ENCODE measurements around the gene GLYATL1B.
"Not testable (repeated sequence)": the region's sequence is repeated elsewhere in the genome, so short reads cannot be mapped to it uniquely, and the experiment has no call there.

Gene GLYATL1B

GRCh38 chr11:59078435-59078834 lies 7.7 kb upstream of the GLYATL1B start:
- Histone ChIP-seq H3K27ac (ENCODE audit: insufficient read depth in 1 of 2, low read depth in 1 of 2, low read length in 2 of 2, poor library complexity in 1 of 2, severe bottlenecking in 2 of 2) (no peak overlapping the region), H3K4me3 (ENCODE audit: control insufficient read depth in 1 of 7, extremely low read depth in 1 of 7, insufficient read depth in 4 of 7, low read depth in 2 of 7, low read length in 6 of 7) (no peak overlapping the region), H3K4me1 (ENCODE audit: control extremely low read depth in 1 of 4, control insufficient read depth in 4 of 4, insufficient read depth in 4 of 4, low read length in 3 of 4) (peaks cover 10 to 34% (median 18%) of the 10 kb centered on the region in 4 experiments), H3K27me3 (replicated peaks in 2 of 5; ENCODE audit: control insufficient read depth in 4 of 5, insufficient read depth in 5 of 5, low read length in 4 of 5) (peaks cover 0 to 2% (median 0%) of the 10 kb centered on the region in 5 experiments), H3K9me3 (ENCODE audit: control extremely low read depth in 1 of 5, control insufficient read depth in 4 of 5, insufficient read depth in 2 of 5, low read depth in 1 of 5, low read length in 4 of 5) (peaks cover 0 to 1% (median 0%) of the 10 kb centered on the region in 5 experiments), H3K36me3 (ENCODE audit: control insufficient read depth in 4 of 4, insufficient read depth in 4 of 4, low read length in 3 of 4) (no peaks in the 10 kb centered on the region)
- peak in 2 of 3 donors; percentile 33 to 49 for DNase-seq
- POLR2A ChIA-PET, result no interaction called here
- WGBS (ENCODE audit: insufficient coverage), result 44% methylated on average over 2 of the region's 2 CpGs
- CTCF ChIA-PET, result no interaction called here

GRCh38 chr11:59079086-59079485 lies 7.0 kb upstream of the GLYATL1B start:
- H3K27ac ChIP-seq (ENCODE audit: insufficient read depth in 1 of 2, low read depth in 1 of 2, low read length in 2 of 2, poor library complexity in 1 of 2, severe bottlenecking in 2 of 2), result no peak overlapping the region
- POLR2A ChIA-PET, result no interaction called here
- H3K9me3 ChIP-seq (ENCODE audit: control extremely low read depth in 1 of 5, control insufficient read depth in 4 of 5, insufficient read depth in 2 of 5, low read depth in 1 of 5, low read length in 4 of 5), result no peaks in the 10 kb centered on the region
- CTCF ChIA-PET, result no interaction called here
- H3K4me3 ChIP-seq (ENCODE audit: control insufficient read depth in 1 of 7, extremely low read depth in 1 of 7, insufficient read depth in 4 of 7, low read depth in 2 of 7, low read length in 6 of 7), result no peak overlapping the region
- peaks cover 0 to 2% (median 0%) of the 10 kb centered on the region in 5 experiments for H3K27me3 ChIP-seq (replicated peaks in 2 of 5; ENCODE audit: control insufficient read depth in 4 of 5, insufficient read depth in 5 of 5, low read length in 4 of 5)
- WGBS (ENCODE audit: insufficient coverage), result 83% methylated on average over 1 of the region's 1 CpG
- peaks cover 10 to 34% (median 18%) of the 10 kb centered on the region in 4 experiments for H3K4me1 ChIP-seq (ENCODE audit: control extremely low read depth in 1 of 4, control insufficient read depth in 4 of 4, insufficient read depth in 4 of 4, low read length in 3 of 4)
- H3K36me3 ChIP-seq (ENCODE audit: control insufficient read depth in 4 of 4, insufficient read depth in 4 of 4, low read length in 3 of 4), result no peaks in the 10 kb centered on the region
- no peak for DNase-seq

- CTCF ChIA-PET, result interaction anchor here (1.3 kb wide), 1 partner anchor 55 kb away, joined by 4 read pairs; no protein-coding TSS in a partner anchor
- WGBS (ENCODE audit: insufficient coverage), result 100% methylated on average over 1 of the region's 2 CpGs
- H3K4me3 ChIP-seq (ENCODE audit: control insufficient read depth in 1 of 7, extremely low read depth in 1 of 7, insufficient read depth in 4 of 7, low read depth in 2 of 7, low read length in 6 of 7); DNase-seq; H3K27me3 ChIP-seq (replicated peaks in 2 of 5; ENCODE audit: control insufficient read depth in 4 of 5, insufficient read depth in 5 of 5, low read length in 4 of 5); H3K9me3 ChIP-seq (ENCODE audit: control extremely low read depth in 1 of 5, control insufficient read depth in 4 of 5, insufficient read depth in 2 of 5, low read depth in 1 of 5, low read length in 4 of 5); H3K36me3 ChIP-seq (ENCODE audit: control insufficient read depth in 4 of 4, insufficient read depth in 4 of 4, low read length in 3 of 4); POLR2A ChIA-PET; H3K27ac ChIP-seq (ENCODE audit: insufficient read depth in 1 of 2, low read depth in 1 of 2, low read length in 2 of 2, poor library complexity in 1 of 2, severe bottlenecking in 2 of 2): not testable (repeated sequence)
- H3K4me1 ChIP-seq (ENCODE audit: control extremely low read depth in 1 of 4, control insufficient read depth in 4 of 4, insufficient read depth in 4 of 4, low read length in 3 of 4), result peaks cover 10 to 34% (median 18%) of the 10 kb centered on the region in 4 experiments
These were observed 5.7 kb upstream of the GLYATL1B start for GRCh38 chr11:59080421-59080820.

DNA sequence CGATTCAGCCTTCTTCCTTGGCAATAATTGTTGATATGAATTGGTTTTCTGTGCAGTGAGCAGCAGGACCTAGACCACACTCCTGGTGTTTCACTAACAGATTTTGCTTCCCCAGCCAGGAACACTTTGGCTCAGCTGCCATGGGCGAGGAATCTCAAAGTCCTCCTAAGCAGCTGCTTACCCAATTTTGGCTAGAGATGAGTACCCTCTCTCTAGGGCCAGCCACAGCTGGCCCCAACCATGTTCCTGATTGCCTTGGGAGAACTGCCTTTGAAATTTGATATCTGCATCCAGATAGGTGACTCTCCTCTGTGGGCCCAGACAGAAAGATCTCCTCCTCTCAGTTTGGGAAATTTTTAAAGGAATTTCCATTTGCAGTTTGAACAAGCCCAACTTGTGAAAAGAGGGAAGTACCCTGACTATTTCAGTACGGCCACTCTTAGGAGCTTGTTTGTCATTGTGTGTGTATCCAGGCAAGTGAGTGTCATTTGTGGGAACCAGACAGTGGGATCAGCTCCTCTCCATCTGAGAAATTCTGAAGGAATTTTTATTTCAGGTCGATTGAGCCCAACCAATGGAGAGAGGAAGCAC lies 4.6 kb upstream of the GLYATL1B start:
- DNase-seq, result not testable (repeated sequence)
- WGBS (ENCODE audit: insufficient coverage), result no CpG with 5 or more reads among the region's 4 CpGs
- CTCF ChIA-PET, result interaction anchor here (1.6 kb wide), 1 partner anchor 55 kb away, joined by 5 read pairs; no protein-coding TSS in a partner anchor

GRCh38 chr11:59088162-59088561 lies 2.1 kb downstream of the GLYATL1B start:
- 100% methylated on average over 1 of the region's 4 CpGs for WGBS (ENCODE audit: insufficient coverage)
- ChIA-PET POLR2A (no interaction called here), CTCF (interaction anchor here (1.0 to 1.2 kb wide), 2 partner anchors 30 to 48 kb away, joined by 3 to 5 read pairs; no protein-coding TSS in a partner anchor)
- no peak overlapping the region for H3K27ac ChIP-seq (ENCODE audit: insufficient read depth in 1 of 2, low read depth in 1 of 2, low read length in 2 of 2, poor library complexity in 1 of 2, severe bottlenecking in 2 of 2)
- peaks cover 0 to under 1% (median 0%) of the 10 kb centered on the region in 5 experiments for H3K27me3 ChIP-seq (replicated peaks in 2 of 5; ENCODE audit: control insufficient read depth in 4 of 5, insufficient read depth in 5 of 5, low read length in 4 of 5)
- H3K9me3 ChIP-seq (ENCODE audit: control extremely low read depth in 1 of 5, control insufficient read depth in 4 of 5, insufficient read depth in 2 of 5, low read depth in 1 of 5, low read length in 4 of 5), result no peaks in the 10 kb centered on the region
- no peaks in the 10 kb centered on the region for H3K4me1 ChIP-seq (ENCODE audit: control extremely low read depth in 1 of 4, control insufficient read depth in 4 of 4, insufficient read depth in 4 of 4, low read length in 3 of 4)
- DNase-seq, result no peak
- no peaks in the 10 kb centered on the region for H3K36me3 ChIP-seq (ENCODE audit: control insufficient read depth in 4 of 4, insufficient read depth in 4 of 4, low read length in 3 of 4)
- no peak overlapping the region for H3K4me3 ChIP-seq (ENCODE audit: control insufficient read depth in 1 of 7, extremely low read depth in 1 of 7, insufficient read depth in 4 of 7, low read depth in 2 of 7, low read length in 6 of 7)

More for the DNA sequence above, 4.6 kb upstream of the GLYATL1B start:
- POLR2A ChIA-PET; H3K9me3 ChIP-seq (ENCODE audit: control extremely low read depth in 1 of 5, control insufficient read depth in 4 of 5, insufficient read depth in 2 of 5, low read depth in 1 of 5, low read length in 4 of 5); H3K27ac ChIP-seq (ENCODE audit: insufficient read depth in 1 of 2, low read depth in 1 of 2, low read length in 2 of 2, poor library complexity in 1 of 2, severe bottlenecking in 2 of 2); H3K36me3 ChIP-seq (ENCODE audit: control insufficient read depth in 4 of 4, insufficient read depth in 4 of 4, low read length in 3 of 4); H3K27me3 ChIP-seq (replicated peaks in 2 of 5; ENCODE audit: control insufficient read depth in 4 of 5, insufficient read depth in 5 of 5, low read length in 4 of 5); H3K4me3 ChIP-seq (ENCODE audit: control insufficient read depth in 1 of 7, extremely low read depth in 1 of 7, insufficient read depth in 4 of 7, low read depth in 2 of 7, low read length in 6 of 7): not testable (repeated sequence)
- H3K4me1 ChIP-seq (ENCODE audit: control extremely low read depth in 1 of 4, control insufficient read depth in 4 of 4, insufficient read depth in 4 of 4, low read length in 3 of 4), result peaks cover 10 to 33% (median 18%) of the 10 kb centered on the region in 4 experiments

DNA sequence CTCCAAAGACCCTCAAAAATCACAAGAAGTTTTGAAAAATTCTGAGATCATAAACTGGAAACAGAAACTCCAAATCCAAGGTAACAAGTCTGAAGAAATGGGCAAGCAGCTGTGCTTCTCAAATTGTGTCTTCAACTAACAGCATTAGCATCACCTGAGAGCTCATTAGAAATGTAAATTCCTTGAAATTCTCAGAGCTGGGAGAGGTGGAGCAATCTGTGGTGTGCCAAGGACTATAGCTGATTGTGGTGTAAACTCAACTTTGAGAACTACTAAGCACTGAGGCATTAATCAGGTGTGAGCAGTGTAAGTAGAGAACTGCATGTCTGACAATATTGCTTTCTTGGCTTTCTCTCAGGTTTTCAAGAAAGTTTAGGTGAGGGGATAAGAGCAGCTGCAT lies 7.5 kb downstream of the GLYATL1B start:
- H3K27me3 ChIP-seq (replicated peaks in 2 of 5; ENCODE audit: control insufficient read depth in 4 of 5, insufficient read depth in 5 of 5, low read length in 4 of 5); H3K36me3 ChIP-seq (ENCODE audit: control insufficient read depth in 4 of 4, insufficient read depth in 4 of 4, low read length in 3 of 4); H3K9me3 ChIP-seq (ENCODE audit: control extremely low read depth in 1 of 5, control insufficient read depth in 4 of 5, insufficient read depth in 2 of 5, low read depth in 1 of 5, low read length in 4 of 5); DNase-seq; H3K4me1 ChIP-seq (ENCODE audit: control extremely low read depth in 1 of 4, control insufficient read depth in 4 of 4, insufficient read depth in 4 of 4, low read length in 3 of 4); H3K27ac ChIP-seq (ENCODE audit: insufficient read depth in 1 of 2, low read depth in 1 of 2, low read length in 2 of 2, poor library complexity in 1 of 2, severe bottlenecking in 2 of 2); POLR2A ChIA-PET; H3K4me3 ChIP-seq (ENCODE audit: control insufficient read depth in 1 of 7, extremely low read depth in 1 of 7, insufficient read depth in 4 of 7, low read depth in 2 of 7, low read length in 6 of 7): not testable (repeated sequence)
- CTCF ChIA-PET, result interaction anchor here (1.7 kb wide), 1 partner anchor 65 kb away, joined by 6 read pairs; no protein-coding TSS in a partner anchor

DNA sequence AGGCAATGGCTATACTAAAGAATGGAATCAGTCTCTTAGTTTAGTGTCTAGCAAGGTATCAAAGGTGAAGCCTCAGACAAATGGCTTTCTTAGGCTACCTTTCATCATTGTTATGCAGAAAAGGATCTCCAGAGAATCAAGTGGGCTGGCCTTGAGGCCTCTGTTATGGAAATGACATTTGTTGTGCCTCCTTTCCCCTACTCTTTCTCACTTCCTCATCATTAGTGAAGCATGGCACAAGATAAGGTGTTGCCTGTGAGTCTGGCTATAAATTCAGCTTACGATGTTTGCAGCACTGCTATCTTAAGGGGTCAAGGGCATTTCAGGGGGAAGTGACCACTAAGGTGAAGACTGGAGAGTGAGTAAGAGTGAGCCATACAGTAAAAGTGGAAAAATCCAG lies 9.1 kb downstream of the GLYATL1B start:
- H3K27me3 ChIP-seq (replicated peaks in 2 of 5; ENCODE audit: control insufficient read depth in 4 of 5, insufficient read depth in 5 of 5, low read length in 4 of 5); H3K4me3 ChIP-seq (ENCODE audit: control insufficient read depth in 1 of 7, extremely low read depth in 1 of 7, insufficient read depth in 4 of 7, low read depth in 2 of 7, low read length in 6 of 7); H3K9me3 ChIP-seq (ENCODE audit: control extremely low read depth in 1 of 5, control insufficient read depth in 4 of 5, insufficient read depth in 2 of 5, low read depth in 1 of 5, low read length in 4 of 5); DNase-seq; H3K4me1 ChIP-seq (ENCODE audit: control extremely low read depth in 1 of 4, control insufficient read depth in 4 of 4, insufficient read depth in 4 of 4, low read length in 3 of 4); H3K27ac ChIP-seq (ENCODE audit: insufficient read depth in 1 of 2, low read depth in 1 of 2, low read length in 2 of 2, poor library complexity in 1 of 2, severe bottlenecking in 2 of 2); H3K36me3 ChIP-seq (ENCODE audit: control insufficient read depth in 4 of 4, insufficient read depth in 4 of 4, low read length in 3 of 4); POLR2A ChIA-PET: not testable (repeated sequence)
- CTCF ChIA-PET, result interaction anchor here (1.7 to 3.2 kb wide), 2 partner anchors 40 to 62 kb away, joined by 12 to 26 read pairs; no protein-coding TSS in a partner anchor
- no CpG with 5 or more reads among the region's 1 CpG for WGBS (ENCODE audit: insufficient coverage)

Data from common myeloid progenitor, CD34-positive (primary cell).